GM12874 (cell line): ENCODE results near the gene IFFO2.

Source experiments
- CTCF ChIP-seq: IDR thresholded peaks from 2 replicates; pipeline ENCODE4 v1.5.1; 2011; ENCODE audit warnings: low read depth, mild to moderate bottlenecking, control low read depth, low read length, moderate library complexity; ENCODE audit not compliant: insufficient read depth

Gene IFFO2

GRCh38 chr1:18902523-18903290 lies 53.8 kb downstream of the IFFO2 start, which contains the start of gene ALDH4A1:
Gene ALDH4A1 (minus strand): TSS chr1:18902555. CDS start chr1:18902523, 32 bp downstream.
- no peak for TF ChIP-seq CTCF

- no peak for TF ChIP-seq CTCF
These were observed 54.4 kb downstream of the IFFO2 start for GRCh38 chr1:18901952-18902522.

DNA sequence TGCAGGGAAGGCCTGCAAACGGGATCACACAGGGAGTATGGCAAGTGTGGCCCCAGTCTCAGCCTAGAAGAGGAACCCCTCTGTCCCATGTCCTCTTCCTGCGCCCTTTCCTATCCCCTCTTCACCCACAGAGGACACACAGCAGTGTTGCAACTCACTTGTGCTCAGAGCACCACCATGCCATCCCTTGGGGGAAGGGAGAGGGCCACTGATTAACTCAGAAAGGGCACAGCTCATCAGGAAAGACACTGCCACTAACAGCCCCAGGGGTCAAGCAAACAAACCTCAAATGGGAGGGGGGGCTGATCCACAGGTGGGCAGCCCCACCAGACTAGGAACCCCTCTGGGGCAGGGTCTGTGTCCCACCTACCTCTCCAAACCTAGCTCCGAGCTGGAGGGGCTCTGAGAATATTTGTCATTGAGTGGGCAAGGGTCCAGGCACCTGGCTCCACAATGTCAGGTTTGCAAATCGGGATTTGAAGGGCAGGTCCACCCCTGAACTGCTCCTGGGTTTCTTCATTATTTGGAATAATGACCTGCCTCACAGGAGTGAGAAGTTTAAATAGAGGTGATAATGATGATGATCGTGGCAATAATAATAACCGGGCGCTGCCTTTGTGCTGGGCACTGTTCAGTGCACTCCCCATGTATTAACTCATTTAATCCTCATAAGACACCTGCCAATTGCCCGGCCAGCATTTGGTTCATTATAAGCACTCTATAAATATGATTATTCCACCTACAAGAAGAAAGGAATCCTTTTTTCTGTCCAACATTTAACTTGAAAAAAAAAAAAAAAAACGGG lies 55.1 kb downstream of the IFFO2 start:
- TF ChIP-seq CTCF: no peak

GRCh38 chr1:18900303-18900841 lies 56.1 kb downstream of the IFFO2 start:
- TF ChIP-seq CTCF: no peak

DNA sequence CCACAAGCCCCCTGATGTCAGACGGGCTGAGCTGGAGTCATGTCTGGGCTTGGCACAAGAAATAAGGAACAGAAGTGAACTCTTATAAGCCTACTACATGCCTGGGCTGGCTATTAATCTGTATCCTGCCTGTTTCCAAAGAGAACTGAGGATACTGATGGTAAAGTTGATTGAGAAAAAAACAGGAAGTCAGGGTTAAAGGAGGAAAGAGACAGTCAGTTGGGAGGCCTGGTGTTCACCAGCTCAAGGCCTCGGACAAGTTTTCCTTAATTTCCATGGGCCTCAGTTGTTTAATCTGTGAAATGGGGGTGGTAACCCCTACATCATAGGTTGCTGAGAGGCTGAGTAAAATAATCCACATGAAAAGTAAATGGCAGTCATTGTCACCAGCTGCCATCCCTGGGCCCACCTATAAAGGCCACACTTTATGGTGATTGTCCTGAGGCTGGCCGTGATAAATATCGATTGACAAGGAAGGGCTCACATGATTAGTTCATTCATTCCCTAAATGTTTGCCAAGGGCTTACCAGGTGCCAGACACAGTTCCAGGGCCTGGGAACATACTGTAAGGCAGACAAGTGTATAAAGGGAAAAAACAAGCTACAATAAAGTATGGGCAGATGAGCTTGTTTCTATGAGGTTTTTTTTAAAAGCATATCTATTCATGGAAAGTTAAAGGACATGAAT lies 57.0 kb downstream of the IFFO2 start:
- TF ChIP-seq CTCF: no peak

DNA sequence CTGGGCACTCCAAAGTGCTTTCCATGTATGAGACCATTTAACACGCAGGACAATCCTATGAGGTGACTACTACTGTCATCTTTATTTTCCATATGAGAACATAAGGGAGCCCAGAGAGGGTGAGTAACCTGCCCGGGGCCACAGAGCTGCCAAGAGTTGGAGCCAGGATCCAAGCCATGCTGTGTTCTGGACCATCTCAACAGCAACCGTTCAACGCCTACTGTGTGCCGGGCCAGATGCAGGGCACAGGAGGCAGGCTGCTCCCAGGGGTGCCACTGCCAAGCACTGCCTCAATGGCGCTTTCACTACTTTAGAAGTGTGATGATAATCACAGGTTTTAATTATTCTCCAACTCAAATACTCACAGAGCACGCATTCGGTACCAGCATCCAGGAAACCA lies 57.9 kb downstream of the IFFO2 start:
- TF ChIP-seq CTCF: no peak

GRCh38 chr1:18895317-18895716 lies 61.2 kb downstream of the IFFO2 start:
- TF ChIP-seq CTCF: no peak
